GM18951 (cell line): ENCODE data around the gene WASHC3.
"Not testable (repeated sequence)": the region's sequence is repeated elsewhere in the genome, so short reads cannot be mapped to it uniquely, and the experiment has no call there.

Experiments used
- POLR2A ChIP-seq: IDR thresholded peaks from 4 replicates; pipeline ENCODE4 v1.6.1; 2011; ENCODE audit warnings: mild to moderate bottlenecking; ENCODE audit not compliant: insufficient read length, insufficient read depth; ENCODE audit errors: extremely low read depth
- in situ Hi-C: fragments of 300-500 bp; cut with MboI; formaldehyde crosslinking; loops from one replicate; pipeline ENCODE4 v1.12.0; 2022; ENCODE audit warnings: low sequenced_read_pairs, mixed read lengths, inconsistent platforms; ENCODE audit not compliant: unreplicated experiment

Gene WASHC3

DNA sequence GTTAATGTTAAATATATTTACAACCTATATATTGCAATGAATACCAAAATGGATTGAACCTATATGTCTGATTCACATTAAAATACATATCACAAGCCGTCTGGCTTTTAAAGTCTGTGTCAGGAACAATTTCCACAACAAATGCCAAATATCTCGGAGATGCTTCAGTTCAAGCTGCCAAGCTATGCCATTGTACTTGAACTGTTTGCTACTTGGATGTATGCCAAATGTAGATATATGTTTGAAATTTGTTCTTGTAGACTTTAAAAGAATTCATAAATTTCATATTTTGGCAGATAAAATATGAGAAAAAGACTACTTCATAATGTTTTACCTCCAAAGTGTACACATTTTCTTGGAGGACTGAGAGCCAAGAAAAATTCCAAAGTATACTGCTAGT is 37.0 kb downstream of the WASHC3 start:
- in situ Hi-C loops: no loop called here

DNA sequence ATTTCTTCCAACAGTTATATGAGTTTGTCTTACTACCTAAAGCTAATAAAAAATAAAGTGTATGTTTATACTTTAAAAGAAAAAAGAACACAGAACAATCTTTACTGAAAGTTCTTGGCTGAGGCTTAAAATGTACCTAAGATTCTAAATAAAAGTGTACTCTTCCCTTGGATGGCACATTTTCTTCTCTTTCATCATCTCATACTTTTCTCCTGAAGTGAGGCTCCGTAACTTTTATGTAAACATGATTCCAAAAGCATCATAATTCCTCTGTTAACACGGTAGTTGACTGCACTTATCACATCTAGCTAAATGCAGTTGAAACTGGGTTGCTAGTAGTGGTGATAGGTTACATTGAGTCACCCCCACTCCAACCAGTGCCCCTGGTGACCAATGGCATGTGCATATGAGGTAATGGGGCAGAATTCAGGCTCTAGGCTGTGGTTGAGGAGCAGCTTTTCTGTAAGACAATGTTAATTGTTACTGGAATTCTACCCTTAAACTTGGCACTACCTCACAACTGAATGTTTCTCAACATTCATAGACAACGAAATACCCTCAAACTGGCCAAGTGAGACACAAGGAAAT is 38.4 kb downstream of the WASHC3 start:
- no peak for TF ChIP-seq POLR2A
- in situ Hi-C loops: no loop called here

More for the DNA sequence above, 37.0 kb downstream of the WASHC3 start:
- TF ChIP-seq POLR2A: no peak

DNA sequence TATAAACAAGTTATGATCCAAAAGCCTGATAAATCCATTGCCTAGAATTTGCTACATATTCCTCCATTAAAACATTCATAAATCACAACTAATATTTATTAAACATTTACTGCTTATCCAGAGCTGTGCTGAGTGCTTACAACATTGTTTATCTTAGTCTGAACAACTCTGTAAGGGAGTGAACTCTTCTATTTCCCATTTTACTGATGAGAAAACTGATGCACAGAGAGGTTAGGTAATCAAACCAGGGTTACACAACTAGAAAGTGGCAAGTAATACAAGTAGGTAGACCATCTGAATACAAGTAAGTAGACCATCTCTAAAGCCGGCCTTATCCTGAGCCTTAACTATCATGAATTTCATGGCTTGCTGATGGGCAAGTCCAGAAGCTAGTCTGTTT is 39.5 kb downstream of the WASHC3 start:
- in situ Hi-C loops: no loop called here

DNA sequence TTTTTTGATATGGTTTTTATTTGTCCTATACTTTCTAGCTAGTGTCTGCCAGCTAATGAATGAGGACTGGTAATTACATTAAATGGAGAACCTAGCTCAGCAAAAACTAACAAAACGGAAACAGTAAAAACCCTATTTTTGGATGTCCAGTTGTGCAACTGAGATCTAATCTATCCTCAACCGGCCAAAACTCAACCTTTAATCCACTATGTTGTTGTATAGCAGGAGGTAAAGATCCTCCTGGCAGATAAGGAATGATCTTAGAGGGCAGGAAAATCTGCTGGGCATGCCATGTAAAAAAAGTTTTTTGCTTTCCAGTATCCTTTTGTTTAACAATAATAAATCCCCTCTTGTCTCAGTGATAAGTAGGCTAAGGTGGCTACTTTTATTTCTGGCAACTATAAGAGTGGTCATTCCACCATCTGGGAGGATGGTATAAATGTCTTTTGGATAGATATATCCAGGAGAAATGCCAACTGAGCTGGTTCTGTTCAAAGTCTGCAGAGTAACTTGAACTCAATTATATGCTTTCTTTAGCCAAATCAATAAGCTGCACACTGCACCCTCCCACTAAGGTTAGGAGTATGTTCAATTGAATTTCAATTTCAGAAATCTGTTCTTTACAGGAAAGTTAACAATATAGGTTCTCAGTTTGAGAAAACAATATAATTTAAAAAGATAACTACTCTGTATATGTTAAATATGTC is 40.1 kb downstream of the WASHC3 start:
- TF ChIP-seq POLR2A: no peak
- in situ Hi-C loops: no loop called here

More for the DNA sequence above, 39.5 kb downstream of the WASHC3 start:
- no peak for TF ChIP-seq POLR2A

DNA sequence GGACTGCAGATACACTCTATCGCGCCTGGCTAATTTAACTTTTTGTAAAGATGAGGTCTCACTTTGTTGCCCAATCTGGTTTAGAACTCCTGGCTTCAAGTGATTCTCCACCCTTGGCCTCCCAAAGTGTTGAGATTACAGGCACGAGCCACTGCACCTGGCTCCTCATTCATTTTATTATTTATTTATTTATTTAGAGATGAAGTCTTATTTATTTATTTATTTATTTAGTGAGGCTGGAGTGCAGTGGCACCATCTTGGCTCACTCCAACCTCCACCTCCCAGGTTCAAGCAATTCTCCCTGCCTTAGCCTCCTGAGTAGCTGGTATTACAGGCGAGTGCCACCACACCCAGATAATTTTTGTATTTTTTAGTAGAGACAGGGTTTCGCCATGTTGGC is 43.2 kb downstream of the WASHC3 start:
- in situ Hi-C loops: not testable (repeated sequence)

DNA sequence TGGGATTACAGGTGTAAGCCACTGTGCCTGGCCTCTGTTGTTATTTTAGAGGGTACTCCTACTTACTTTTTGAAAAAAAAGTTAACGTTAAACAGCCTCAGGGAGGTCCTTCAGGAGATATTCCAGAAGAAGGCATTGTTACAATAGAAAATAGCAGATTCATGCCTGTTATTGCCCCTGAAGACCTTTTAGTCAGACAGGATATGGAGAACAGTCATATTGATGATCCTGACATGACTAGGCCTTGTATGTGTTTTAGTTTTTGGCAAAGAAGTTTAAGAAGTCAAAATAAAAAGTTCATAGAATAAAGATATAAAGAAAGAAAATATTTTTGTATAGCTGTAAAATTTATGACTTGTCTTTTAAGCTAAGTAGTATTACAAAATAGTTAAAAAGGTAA is 45.3 kb downstream of the WASHC3 start:
- no peak for TF ChIP-seq POLR2A
- in situ Hi-C loops: no loop called here

GRCh38 chr12:102010265-102010994 is 51.4 kb downstream of the WASHC3 start:
- TF ChIP-seq POLR2A: no peak
- in situ Hi-C loops: no loop called here

DNA sequence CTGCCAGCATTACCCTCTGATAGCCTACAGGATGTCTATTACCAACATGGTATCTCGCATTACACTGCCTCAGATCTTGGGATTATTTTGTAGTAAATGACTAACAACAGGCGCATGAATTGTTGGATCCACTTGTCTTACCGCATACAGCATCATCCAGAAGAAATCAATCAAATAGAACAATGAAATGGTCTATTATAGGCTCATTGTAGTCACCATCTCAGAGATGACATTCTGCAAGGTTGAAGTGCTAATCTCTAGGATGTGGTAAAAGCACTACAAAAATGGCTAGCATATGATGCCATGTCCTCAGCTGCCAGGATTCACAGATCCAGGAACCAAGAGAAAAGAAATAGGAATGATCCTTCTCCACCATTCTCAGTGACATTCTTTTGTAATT is 52.0 kb downstream of the WASHC3 start:
- in situ Hi-C loops: no loop called here

GRCh38 chr12:102008615-102009126 is 53.1 kb downstream of the WASHC3 start:
- no peak for TF ChIP-seq POLR2A

More for the DNA sequence above, 52.0 kb downstream of the WASHC3 start:
- no peak for TF ChIP-seq POLR2A

DNA sequence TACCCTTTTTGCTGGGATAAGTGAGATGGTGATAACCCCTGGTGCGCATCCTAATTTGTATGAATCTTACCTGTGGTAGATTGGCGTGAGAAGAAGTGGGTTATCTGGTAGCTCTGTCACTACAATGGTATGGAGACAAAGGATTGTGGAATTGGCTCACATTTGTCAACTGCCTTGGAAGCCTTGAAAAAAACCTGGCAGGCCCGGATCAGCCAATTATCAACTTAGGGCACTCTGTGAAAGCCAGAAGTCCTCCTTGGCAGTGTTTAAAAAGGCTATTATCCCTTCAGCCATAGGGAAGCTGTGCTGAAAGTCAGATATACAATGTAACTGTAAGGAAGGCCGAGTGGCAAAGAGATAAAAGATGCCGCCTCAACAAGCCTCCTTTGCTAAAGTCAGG is 56.5 kb downstream of the WASHC3 start:
- in situ Hi-C loops: no loop called here
- no peak for TF ChIP-seq POLR2A

More at GRCh38 chr12:102008615-102009126, 53.1 kb downstream of the WASHC3 start:
- in situ Hi-C loops: no loop called here

DNA sequence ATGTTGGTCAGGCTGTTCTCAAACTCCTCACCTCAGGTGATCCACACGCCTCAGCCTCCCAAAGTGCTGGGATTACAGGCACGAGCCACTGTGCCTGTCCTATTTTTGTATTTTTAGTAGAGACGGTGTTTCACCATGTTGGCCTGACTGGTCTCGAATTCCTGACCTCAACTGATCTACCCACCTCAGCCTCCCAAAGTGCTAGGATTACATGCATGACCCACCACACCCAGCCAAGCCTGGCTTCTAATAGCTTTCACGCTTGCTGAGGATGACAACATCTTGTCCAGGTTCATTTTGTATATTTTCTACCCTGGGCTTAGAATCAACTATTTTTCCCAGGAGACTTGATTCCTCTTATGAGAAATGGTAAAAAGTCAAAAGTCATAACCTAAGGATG is 64.7 kb downstream of the WASHC3 start:
- in situ Hi-C loops: no loop called here
- TF ChIP-seq POLR2A: no peak

GRCh38 chr12:101995684-101996083 is 66.1 kb downstream of the WASHC3 start:
- in situ Hi-C loops: no loop called here
- TF ChIP-seq POLR2A: no peak

DNA sequence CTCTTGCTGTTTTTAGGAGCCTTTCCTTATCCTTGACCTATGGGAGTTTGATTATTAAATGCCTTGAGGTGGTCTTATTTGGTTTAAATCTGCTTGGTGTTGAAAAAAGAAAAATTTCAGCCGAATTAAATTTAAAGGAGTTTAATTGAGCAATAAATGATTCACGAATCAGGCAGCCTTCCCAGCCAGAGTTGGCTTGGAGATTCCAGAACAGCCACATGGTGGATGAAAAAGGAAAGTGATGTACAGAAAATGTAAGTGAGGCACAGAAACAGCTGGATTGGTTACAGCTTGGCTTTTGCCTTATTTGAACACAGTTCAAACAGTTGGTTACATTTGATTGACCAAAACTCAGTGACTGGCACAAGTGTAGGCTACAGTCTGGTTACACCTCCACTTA is 69.7 kb downstream of the WASHC3 start:
- in situ Hi-C loops: no loop called here
- TF ChIP-seq POLR2A: no peak

DNA sequence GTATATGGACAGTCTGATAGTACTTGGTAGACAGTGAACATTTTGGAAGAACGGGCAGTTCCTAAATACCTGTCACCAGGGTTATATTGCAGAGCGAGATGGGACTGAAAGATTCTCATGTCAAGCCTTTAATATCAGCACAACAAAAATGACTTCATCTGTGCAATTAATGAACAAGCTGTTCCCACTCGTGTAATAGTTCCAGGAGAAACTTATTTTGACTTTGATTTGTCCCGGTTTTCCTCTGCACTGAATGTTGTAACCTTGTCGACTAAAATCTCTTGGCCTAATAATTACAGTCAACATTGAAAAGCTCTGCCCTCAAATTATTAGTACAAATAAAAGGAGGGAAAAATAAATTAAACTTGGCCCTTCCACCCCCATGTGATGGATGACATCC is 79.5 kb downstream of the WASHC3 start:
- no peak for TF ChIP-seq POLR2A
- in situ Hi-C loops: no loop called here
